K562 (cell line): ENCODE data around the gene ESR2. TPM values are rescaled to one million over a fixed set of nuclear protein-coding genes. Genes with fewer than 3 reads are reported as not detected.

Experiments used
- ARID1B ChIP-seq: fragments of 450-650 bp; IDR thresholded peaks from 2 replicates; pipeline ENCODE4 v1.6.1; 2016; ENCODE audit warnings: antibody characterized with exemption, mild to moderate bottlenecking, inconsistent platforms
- CBFA2T3 ChIP-seq: fragments of 450-650 bp; IDR thresholded peaks from 2 replicates; pipeline ENCODE4 v1.6.1; 2017
- CXXC5 ChIP-seq: fragments of 250-450 bp; sonication (Bioruptor Pico); IDR thresholded peaks from 2 replicates; pipeline ENCODE4 v1.8.0; 2022; ENCODE audit warnings: inconsistent platforms, mild to moderate bottlenecking, moderate library complexity
- DPF2 ChIP-seq: fragments of 450-650 bp; IDR thresholded peaks from 2 replicates; pipeline ENCODE4 v1.6.1; 2016
- ELF1 ChIP-seq: fragments of 200-800 bp; sonication (Bioruptor generic); IDR thresholded peaks from 2 replicates; pipeline ENCODE4 v1.6.1; 2016; ENCODE audit warnings: missing genetic modification characterization, missing compliant biosample characterization
- GABPA ChIP-seq: fragments of 200-800 bp; sonication (Bioruptor generic); conservative IDR thresholded peaks from 2 replicates; pipeline ENCODE4 v1.6.1; 2016; ENCODE audit warnings: low read depth, missing genetic modification characterization, missing compliant biosample characterization
- MEF2D ChIP-seq: conservative IDR thresholded peaks from 2 replicates; pipeline ENCODE4 v1.6.1; 2016; ENCODE audit warnings: low read depth, missing genetic modification characterization, missing compliant biosample characterization
- RAD51 ChIP-seq: fragments of 450-650 bp; IDR thresholded peaks from 2 replicates; pipeline ENCODE4 v1.7.1; 2016; ENCODE audit warnings: low read depth, mild to moderate bottlenecking, borderline replicate concordance
- STAG1 ChIP-seq: sonication (generic); formaldehyde crosslinking; IDR thresholded peaks from 2 replicates; pipeline ENCODE4 v1.5.0; 2020; ENCODE audit warnings: missing genetic modification reagents, borderline replicate concordance
- TARDBP ChIP-seq: fragments of 450-650 bp; IDR thresholded peaks from 2 replicates; pipeline ENCODE4 v1.6.1; 2016
- TEAD4 ChIP-seq, 2 experiments: sonication (generic) in 1 of 2; formaldehyde crosslinking in 1 of 2; IDR thresholded peaks; 2 replicates each; pipeline versions ENCODE4 v1.6.1 to v1.8.0; 2012 to 2022; ENCODE audit warnings: borderline replicate concordance in 1 of 2, inconsistent platforms in 1 of 2, low read length in 1 of 2, mild to moderate bottlenecking in 1 of 2, missing genetic modification reagents in 1 of 2
- ZNF239 ChIP-seq: fragments of 250-450 bp; sonication (Bioruptor Pico); IDR thresholded peaks from 2 replicates; pipeline ENCODE4 v1.4.0; 2020; ENCODE audit warnings: mild to moderate bottlenecking
- ZNF785 ChIP-seq: fragments of 250-450 bp; sonication (Bioruptor Pico); IDR thresholded peaks from 2 replicates; pipeline ENCODE4 v1.4.0; 2020; ENCODE audit warnings: mild to moderate bottlenecking
- polyA plus RNA-seq, 8 experiments: library from polyadenylated mRNA; depleted of rRNA in 4 of 8; stranded (reverse) in 5 of 8; unstranded in 3 of 8; fragments of >200 nt; fragmentation: Nextera tagmentation in 2 of 8; fragmentation: Illumina TruSeq in 1 of 8; extraction: Ambion mirVana in 2 of 8; extraction: Trizol in 1 of 8; gene quantifications; 2 replicates each; pipeline versions ENCODE4 v1.2.1 to v1.2.3, GENCODE V29; 2011 to 2014; ENCODE audit warnings: inconsistent platforms in 1 of 8, missing spikeins in 1 of 8
- total RNA-seq, 7 experiments: library from RNA; depleted of rRNA in 6 of 7; stranded (reverse); fragments of >200 nt in 6 of 7; fragmentation: Illumina TruSeq in 2 of 7; extraction: Trizol in 2 of 7; gene quantifications; 2 replicates each; pipeline versions ENCODE4 v1.2.1 to v1.2.3, GENCODE V29; 2011 to 2021; ENCODE audit warnings: low replicate concordance in 1 of 7
- TF ChIP-seq, protein P1 (sequence below): fragments of 450-650 bp; IDR thresholded peaks from 2 replicates; pipeline ENCODE4 v1.6.1; 2016
- TF ChIP-seq, protein P2 (sequence below): fragments of 450-650 bp; IDR thresholded peaks from 2 replicates; pipeline ENCODE4 v1.6.1; 2018; ENCODE audit not compliant: partially characterized antibody
- TF ChIP-seq, protein P3 (sequence below): fragments of 250-450 bp; sonication (Bioruptor Pico); IDR thresholded peaks from 2 replicates; pipeline ENCODE4 v1.6.1; 2021; ENCODE audit warnings: mild to moderate bottlenecking
- TF ChIP-seq, protein P4 (sequence below): fragments of 200-800 bp; sonication (Bioruptor generic); IDR thresholded peaks from 2 replicates; pipeline ENCODE4 v1.6.1; 2017; ENCODE audit warnings: missing genetic modification characterization, missing compliant biosample characterization
- TF ChIP-seq, protein P5 (sequence below): fragments of 450-650 bp; formaldehyde crosslinking; IDR thresholded peaks from 2 replicates; pipeline ENCODE4 v1.4.0; 2022; ENCODE audit warnings: missing genetic modification characterization
- TF ChIP-seq, protein P6 (sequence below), 3 experiments: IDR thresholded peaks in 2 of 3; conservative IDR thresholded peaks in 1 of 3; 2 replicates each; pipeline ENCODE4 v1.5.1; 2011 to 2012; ENCODE audit warnings: low read length in 3 of 3, mild to moderate bottlenecking in 3 of 3, control low read depth in 2 of 3, improper control_type of control experiment in 1 of 3, inconsistent platforms in 1 of 3, low read depth in 1 of 3, mixed read lengths in 1 of 3, moderate library complexity in 1 of 3; ENCODE audit not compliant: insufficient read depth in 2 of 3

The ESR2 gene
- total and polyA plus RNA-seq, 9 of the 15 experiments (the other 6 are each of a cell fraction or from before 2014, with no cell fraction given), result 0.07 to 3.8 (median 2.0) TPM

DNA sequence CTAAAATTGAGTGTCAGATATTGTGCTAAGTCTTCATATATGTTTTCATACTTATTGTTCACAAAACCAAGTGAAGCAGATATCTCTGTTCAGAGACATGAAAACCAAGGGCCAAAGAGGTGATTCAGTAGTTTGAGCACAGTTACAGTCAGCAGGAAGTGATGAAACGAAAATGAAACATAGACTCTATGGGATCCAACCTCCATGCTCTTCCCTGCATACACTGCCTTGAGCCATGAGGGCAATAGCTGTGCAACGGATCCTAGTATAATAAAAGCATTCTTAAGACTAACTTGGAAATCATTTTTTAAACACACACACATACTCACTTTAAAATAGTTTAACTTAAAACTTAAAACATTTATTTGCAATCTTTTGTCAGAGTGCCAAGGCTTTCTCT is 27.9 kb downstream of the ESR2 start (continued):
- TF ChIP-seq, protein P1, sequence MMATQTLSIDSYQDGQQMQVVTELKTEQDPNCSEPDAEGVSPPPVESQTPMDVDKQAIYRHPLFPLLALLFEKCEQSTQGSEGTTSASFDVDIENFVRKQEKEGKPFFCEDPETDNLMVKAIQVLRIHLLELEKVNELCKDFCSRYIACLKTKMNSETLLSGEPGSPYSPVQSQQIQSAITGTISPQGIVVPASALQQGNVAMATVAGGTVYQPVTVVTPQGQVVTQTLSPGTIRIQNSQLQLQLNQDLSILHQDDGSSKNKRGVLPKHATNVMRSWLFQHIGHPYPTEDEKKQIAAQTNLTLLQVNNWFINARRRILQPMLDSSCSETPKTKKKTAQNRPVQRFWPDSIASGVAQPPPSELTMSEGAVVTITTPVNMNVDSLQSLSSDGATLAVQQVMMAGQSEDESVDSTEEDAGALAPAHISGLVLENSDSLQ, result no peak
- TF ChIP-seq, protein P2, sequence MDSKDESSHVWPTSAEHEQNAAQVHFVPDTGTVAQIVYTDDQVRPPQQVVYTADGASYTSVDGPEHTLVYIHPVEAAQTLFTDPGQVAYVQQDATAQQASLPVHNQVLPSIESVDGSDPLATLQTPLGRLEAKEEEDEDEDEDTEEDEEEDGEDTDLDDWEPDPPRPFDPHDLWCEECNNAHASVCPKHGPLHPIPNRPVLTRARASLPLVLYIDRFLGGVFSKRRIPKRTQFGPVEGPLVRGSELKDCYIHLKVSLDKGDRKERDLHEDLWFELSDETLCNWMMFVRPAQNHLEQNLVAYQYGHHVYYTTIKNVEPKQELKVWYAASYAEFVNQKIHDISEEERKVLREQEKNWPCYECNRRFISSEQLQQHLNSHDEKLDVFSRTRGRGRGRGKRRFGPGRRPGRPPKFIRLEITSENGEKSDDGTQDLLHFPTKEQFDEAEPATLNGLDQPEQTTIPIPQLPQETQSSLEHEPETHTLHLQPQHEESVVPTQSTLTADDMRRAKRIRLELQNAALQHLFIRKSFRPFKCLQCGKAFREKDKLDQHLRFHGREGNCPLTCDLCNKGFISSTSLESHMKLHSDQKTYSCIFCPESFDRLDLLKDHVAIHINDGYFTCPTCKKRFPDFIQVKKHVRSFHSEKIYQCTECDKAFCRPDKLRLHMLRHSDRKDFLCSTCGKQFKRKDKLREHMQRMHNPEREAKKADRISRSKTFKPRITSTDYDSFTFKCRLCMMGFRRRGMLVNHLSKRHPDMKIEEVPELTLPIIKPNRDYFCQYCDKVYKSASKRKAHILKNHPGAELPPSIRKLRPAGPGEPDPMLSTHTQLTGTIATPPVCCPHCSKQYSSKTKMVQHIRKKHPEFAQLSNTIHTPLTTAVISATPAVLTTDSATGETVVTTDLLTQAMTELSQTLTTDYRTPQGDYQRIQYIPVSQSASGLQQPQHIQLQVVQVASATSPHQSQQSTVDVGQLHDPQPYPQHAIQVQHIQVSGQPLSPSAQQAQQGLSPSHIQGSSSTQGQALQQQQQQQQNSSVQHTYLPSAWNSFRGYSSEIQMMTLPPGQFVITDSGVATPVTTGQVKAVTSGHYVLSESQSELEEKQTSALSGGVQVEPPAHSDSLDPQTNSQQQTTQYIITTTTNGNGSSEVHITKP, result no peak
- TF ChIP-seq DPF2, result no peak
- TF ChIP-seq, protein P3, sequence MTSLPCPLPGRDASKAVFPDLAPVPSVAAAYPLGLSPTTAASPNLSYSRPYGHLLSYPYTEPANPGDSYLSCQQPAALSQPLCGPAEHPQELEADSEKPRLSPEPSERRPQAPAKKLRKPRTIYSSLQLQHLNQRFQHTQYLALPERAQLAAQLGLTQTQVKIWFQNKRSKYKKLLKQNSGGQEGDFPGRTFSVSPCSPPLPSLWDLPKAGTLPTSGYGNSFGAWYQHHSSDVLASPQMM (CRISPR knock-in tag), result no peak
- no peak for TF ChIP-seq RAD51
- TF ChIP-seq CXXC5, result peak; percentile 11; the same call in 1 of the 2 replicates
- TF ChIP-seq, protein P4, sequence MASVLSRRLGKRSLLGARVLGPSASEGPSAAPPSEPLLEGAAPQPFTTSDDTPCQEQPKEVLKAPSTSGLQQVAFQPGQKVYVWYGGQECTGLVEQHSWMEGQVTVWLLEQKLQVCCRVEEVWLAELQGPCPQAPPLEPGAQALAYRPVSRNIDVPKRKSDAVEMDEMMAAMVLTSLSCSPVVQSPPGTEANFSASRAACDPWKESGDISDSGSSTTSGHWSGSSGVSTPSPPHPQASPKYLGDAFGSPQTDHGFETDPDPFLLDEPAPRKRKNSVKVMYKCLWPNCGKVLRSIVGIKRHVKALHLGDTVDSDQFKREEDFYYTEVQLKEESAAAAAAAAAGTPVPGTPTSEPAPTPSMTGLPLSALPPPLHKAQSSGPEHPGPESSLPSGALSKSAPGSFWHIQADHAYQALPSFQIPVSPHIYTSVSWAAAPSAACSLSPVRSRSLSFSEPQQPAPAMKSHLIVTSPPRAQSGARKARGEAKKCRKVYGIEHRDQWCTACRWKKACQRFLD, result no peak
- TF ChIP-seq, protein P5, sequence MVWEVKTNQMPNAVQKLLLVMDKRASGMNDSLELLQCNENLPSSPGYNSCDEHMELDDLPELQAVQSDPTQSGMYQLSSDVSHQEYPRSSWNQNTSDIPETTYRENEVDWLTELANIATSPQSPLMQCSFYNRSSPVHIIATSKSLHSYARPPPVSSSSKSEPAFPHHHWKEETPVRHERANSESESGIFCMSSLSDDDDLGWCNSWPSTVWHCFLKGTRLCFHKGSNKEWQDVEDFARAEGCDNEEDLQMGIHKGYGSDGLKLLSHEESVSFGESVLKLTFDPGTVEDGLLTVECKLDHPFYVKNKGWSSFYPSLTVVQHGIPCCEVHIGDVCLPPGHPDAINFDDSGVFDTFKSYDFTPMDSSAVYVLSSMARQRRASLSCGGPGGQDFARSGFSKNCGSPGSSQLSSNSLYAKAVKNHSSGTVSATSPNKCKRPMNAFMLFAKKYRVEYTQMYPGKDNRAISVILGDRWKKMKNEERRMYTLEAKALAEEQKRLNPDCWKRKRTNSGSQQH (CRISPR knock-in tag), result no peak
- TF ChIP-seq ZNF239 (CRISPR knock-in tag), result no peak
- TF ChIP-seq ZNF785 (CRISPR knock-in tag), result no peak
- TF ChIP-seq MEF2D (tag), result no peak
- TF ChIP-seq CBFA2T3, result no peak
- TF ChIP-seq STAG1 (CRISPR knock-in tag), result no peak
- peak; percentile 78 for TF ChIP-seq GABPA (tag)
- TF ChIP-seq ELF1 (tag), result no peak
- no peak for TF ChIP-seq TARDBP
- no peak for TF ChIP-seq ARID1B
- no peak for TF ChIP-seq TEAD4 (IDR thresholded peaks at IDR 0.05; ENCODE audit: low read length)
- no peak for TF ChIP-seq TEAD4 (CRISPR knock-in tag; IDR thresholded peaks at IDR 0.05; ENCODE audit: borderline replicate concordance)
- TF ChIP-seq, protein P6, sequence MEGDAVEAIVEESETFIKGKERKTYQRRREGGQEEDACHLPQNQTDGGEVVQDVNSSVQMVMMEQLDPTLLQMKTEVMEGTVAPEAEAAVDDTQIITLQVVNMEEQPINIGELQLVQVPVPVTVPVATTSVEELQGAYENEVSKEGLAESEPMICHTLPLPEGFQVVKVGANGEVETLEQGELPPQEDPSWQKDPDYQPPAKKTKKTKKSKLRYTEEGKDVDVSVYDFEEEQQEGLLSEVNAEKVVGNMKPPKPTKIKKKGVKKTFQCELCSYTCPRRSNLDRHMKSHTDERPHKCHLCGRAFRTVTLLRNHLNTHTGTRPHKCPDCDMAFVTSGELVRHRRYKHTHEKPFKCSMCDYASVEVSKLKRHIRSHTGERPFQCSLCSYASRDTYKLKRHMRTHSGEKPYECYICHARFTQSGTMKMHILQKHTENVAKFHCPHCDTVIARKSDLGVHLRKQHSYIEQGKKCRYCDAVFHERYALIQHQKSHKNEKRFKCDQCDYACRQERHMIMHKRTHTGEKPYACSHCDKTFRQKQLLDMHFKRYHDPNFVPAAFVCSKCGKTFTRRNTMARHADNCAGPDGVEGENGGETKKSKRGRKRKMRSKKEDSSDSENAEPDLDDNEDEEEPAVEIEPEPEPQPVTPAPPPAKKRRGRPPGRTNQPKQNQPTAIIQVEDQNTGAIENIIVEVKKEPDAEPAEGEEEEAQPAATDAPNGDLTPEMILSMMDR (IDR thresholded peaks at IDR 0.05 in 2 of 3, conservative IDR thresholded peaks at IDR 0.05 in 1 of 3; ENCODE audit: insufficient read depth in 2 of 3, low read depth in 1 of 3, low read length in 3 of 3), result no peak
